ENCODE data around the gene PCDH17. TPM values are rescaled to one million over a fixed set of nuclear protein-coding genes. Genes with fewer than 3 reads are reported as not detected.

The PCDH17 gene
- total RNA-seq, 1 donor from 2014 or later = 36.0 TPM

DNA sequence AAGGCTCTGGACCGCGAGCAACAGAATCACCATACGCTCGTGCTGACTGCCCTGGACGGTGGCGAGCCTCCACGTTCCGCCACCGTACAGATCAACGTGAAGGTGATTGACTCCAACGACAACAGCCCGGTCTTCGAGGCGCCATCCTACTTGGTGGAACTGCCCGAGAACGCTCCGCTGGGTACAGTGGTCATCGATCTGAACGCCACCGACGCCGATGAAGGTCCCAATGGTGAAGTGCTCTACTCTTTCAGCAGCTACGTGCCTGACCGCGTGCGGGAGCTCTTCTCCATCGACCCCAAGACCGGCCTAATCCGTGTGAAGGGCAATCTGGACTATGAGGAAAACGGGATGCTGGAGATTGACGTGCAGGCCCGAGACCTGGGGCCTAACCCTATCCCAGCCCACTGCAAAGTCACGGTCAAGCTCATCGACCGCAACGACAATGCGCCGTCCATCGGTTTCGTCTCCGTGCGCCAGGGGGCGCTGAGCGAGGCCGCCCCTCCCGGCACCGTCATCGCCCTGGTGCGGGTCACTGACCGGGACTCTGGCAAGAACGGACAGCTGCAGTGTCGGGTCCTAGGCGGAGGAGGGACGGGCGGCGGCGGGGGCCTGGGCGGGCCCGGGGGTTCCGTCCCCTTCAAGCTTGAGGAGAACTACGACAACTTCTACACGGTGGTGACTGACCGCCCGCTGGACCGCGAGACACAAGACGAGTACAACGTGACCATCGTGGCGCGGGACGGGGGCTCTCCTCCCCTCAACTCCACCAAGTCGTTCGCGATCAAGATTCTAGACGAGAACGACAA, 1.8 kb downstream of the PCDH17 start:
- TF ChIP-seq CTCF (IDR thresholded peaks at IDR 0.05) = peak in 1 of 3 experiments; percentile 27
- Histone ChIP-seq H3K27ac (no peak overlapping the region), H3K4me3 (peak overlapping the region; percentile 23 to 65), H3K36me3 (no peaks in the 10 kb centered on the region), H3K4me1 (peaks cover 4 to 7% of the 10 kb centered on the region in 2 donors), H3K27me3 (peaks cover 16% of the 10 kb centered on the region), H3K9me3 (no peaks in the 10 kb centered on the region)
- DNase-seq (ENCODE audit: low spot score in 2 of 2) = peak in 1 of 2 donors; percentile 71
- intact Hi-C loops (cut with DNase I) = no loop called here

DNA sequence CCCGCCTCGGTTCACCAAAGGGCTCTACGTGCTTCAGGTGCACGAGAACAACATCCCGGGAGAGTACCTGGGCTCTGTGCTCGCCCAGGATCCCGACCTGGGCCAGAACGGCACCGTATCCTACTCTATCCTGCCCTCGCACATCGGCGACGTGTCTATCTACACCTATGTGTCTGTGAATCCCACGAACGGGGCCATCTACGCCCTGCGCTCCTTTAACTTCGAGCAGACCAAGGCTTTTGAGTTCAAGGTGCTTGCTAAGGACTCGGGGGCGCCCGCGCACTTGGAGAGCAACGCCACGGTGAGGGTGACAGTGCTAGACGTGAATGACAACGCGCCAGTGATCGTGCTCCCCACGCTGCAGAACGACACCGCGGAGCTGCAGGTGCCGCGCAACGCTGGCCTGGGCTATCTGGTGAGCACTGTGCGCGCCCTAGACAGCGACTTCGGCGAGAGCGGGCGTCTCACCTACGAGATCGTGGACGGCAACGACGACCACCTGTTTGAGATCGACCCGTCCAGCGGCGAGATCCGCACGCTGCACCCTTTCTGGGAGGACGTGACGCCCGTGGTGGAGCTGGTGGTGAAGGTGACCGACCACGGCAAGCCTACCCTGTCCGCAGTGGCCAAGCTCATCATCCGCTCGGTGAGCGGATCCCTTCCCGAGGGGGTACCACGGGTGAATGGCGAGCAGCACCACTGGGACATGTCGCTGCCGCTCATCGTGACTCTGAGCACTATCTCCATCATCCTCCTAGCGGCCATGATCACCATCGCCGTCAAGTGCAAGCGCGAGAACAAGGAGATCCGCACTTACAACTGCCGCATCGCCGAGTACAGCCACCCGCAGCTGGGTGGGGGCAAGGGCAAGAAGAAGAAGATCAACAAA, 2.6 kb downstream of the PCDH17 start:
- intact Hi-C loops (cut with DNase I) = no loop called here
- H3K27ac ChIP-seq = peak overlapping the region in 1 of 2 donors; percentile 8
- H3K27me3 ChIP-seq = peaks cover 16% of the 10 kb centered on the region
- DNase-seq (ENCODE audit: low spot score in 2 of 2) = no peak
- TF ChIP-seq CTCF (IDR thresholded peaks at IDR 0.05) = no peak
- H3K4me1 ChIP-seq = peaks cover 4 to 7% of the 10 kb centered on the region in 2 donors
- no peaks in the 10 kb centered on the region for H3K36me3 ChIP-seq
- peak overlapping the region; percentile 23 to 65 for H3K4me3 ChIP-seq
- H3K9me3 ChIP-seq = no peaks in the 10 kb centered on the region

DNA sequence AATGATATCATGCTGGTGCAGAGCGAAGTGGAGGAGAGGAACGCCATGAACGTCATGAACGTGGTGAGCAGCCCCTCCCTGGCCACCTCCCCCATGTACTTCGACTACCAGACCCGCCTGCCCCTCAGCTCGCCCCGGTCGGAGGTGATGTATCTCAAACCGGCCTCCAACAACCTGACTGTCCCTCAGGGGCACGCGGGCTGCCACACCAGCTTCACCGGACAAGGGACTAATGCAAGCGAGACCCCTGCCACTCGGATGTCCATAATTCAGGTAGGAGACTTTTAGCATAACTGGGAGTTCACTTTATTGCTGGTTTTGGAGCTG, 3.3 kb downstream of the PCDH17 start:
- intact Hi-C loops (cut with DNase I) = no loop called here
- no peaks in the 10 kb centered on the region for H3K9me3 ChIP-seq
- DNase-seq (ENCODE audit: low spot score in 2 of 2) = no peak
- H3K4me3 ChIP-seq = peak overlapping the region in 1 of 2 donors; percentile 65
- TF ChIP-seq CTCF (IDR thresholded peaks at IDR 0.05) = no peak
- H3K27me3 ChIP-seq = peaks cover 16% of the 10 kb centered on the region
- no peaks in the 10 kb centered on the region for H3K36me3 ChIP-seq
- H3K27ac ChIP-seq = no peak overlapping the region
- H3K4me1 ChIP-seq = peaks cover 4 to 7% of the 10 kb centered on the region in 2 donors

- no peak overlapping the region for H3K27ac ChIP-seq
- H3K4me3 ChIP-seq = no peak overlapping the region
- no peak for DNase-seq (ENCODE audit: low spot score in 2 of 2)
- intact Hi-C loops (cut with DNase I) = no loop called here
- TF ChIP-seq CTCF (IDR thresholded peaks at IDR 0.05) = no peak
- peaks cover 16% of the 10 kb centered on the region for H3K27me3 ChIP-seq
- H3K4me1 ChIP-seq = peaks cover 3 to 4% of the 10 kb centered on the region in 2 donors
- H3K36me3 ChIP-seq = no peaks in the 10 kb centered on the region
- no peaks in the 10 kb centered on the region for H3K9me3 ChIP-seq
Measured at GRCh38 chr13:57635541-57636085, 4.1 kb downstream of the PCDH17 start.

DNA sequence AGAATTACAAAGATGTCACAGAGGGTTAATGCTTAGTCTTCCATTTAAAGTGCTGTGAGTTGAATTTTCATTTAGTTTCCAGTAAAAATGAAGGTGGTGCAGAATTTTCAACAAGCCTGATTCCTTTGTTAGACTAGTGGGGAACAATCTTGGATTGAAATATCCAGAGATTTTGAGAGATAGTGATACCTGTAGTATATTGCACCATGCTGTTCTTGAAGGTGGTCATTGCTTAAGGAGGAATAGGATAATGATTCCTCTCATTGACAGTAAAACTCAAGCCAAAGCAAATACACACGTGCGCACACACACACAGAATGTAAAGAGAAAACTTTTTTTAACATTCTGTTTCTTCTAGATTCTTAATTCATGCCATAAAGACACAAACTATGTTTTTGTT, 5.3 kb downstream of the PCDH17 start:
- intact Hi-C loops (cut with DNase I) = no loop called here
- H3K36me3 ChIP-seq = no peaks in the 10 kb centered on the region
- DNase-seq (ENCODE audit: low spot score in 2 of 2) = no peak
- H3K4me3 ChIP-seq = no peak overlapping the region
- no peaks in the 10 kb centered on the region for H3K9me3 ChIP-seq
- no peaks in the 10 kb centered on the region for H3K4me1 ChIP-seq
- TF ChIP-seq CTCF (IDR thresholded peaks at IDR 0.05) = no peak
- H3K27me3 ChIP-seq = peaks cover 16% of the 10 kb centered on the region
- H3K27ac ChIP-seq = no peak overlapping the region
